Measurements from ENCODE around the gene CCDC88B. TPM values are rescaled to one million over a fixed set of nuclear protein-coding genes. Genes with fewer than 3 reads are reported as not detected.
A peak's percentile ranks its signal among the peaks of the same experiment; 100 is the strongest.

Gene CCDC88B
- total and polyA plus RNA-seq, 9 of the 15 experiments (the other 6 are each of a cell fraction or from before 2014, with no cell fraction given), result 0.13 to 18.1 (median 7.9) TPM

GRCh38 chr11:64305691-64306562 lies 34.1 kb upstream of the CCDC88B start (continued):
- TF ChIP-seq ZMIZ1 (IDR thresholded peaks at IDR 0.05; ENCODE audit: low read depth in 2 of 2, low read length in 2 of 2) (no peak), NELFE (IDR thresholded peaks at IDR 0.05; ENCODE audit: insufficient read depth, insufficient read length) (no peak), NCOA6 (IDR thresholded peaks at IDR 0.05) (no peak), CREM (IDR thresholded peaks at IDR 0.05; ENCODE audit: low read depth) (peak; percentile 34), IFI16 (CRISPR knock-in tag; IDR thresholded peaks at IDR 0.05) (no peak), MTA2 (IDR thresholded peaks at IDR 0.05; ENCODE audit: low read depth) (0 out of 2 replicates have a peak, but pooled peaks have one; percentile 17), ZNF586 (CRISPR knock-in tag; conservative IDR thresholded peaks at IDR 0.05) (no peak), TSC22D4 (tag; IDR thresholded peaks at IDR 0.05) (no peak), USF2 (CRISPR knock-in tag; IDR thresholded peaks at IDR 0.05) (peak; percentile 46; the same call in 1 of the 2 replicates), U2AF2 (optimal IDR thresholded peaks at IDR 0.05; ENCODE audit: low read depth, low read length) (no peak), NR2F6 (CRISPR knock-in tag; IDR thresholded peaks at IDR 0.05) (no peak), JUND (IDR thresholded peaks at IDR 0.05; ENCODE audit: borderline replicate concordance, low read depth, low read length) (peak; percentile 27), JUND (tag; IDR thresholded peaks at IDR 0.05; ENCODE audit: borderline replicate concordance, low read depth, low read length) (no peak), PTTG1 (tag; IDR thresholded peaks at IDR 0.05; ENCODE audit: low read depth) (no peak), RBM17 (IDR thresholded peaks at IDR 0.05; ENCODE audit: borderline replicate concordance, low read depth, low read length) (no peak), ZNF347 (CRISPR knock-in tag; IDR thresholded peaks at IDR 0.05; ENCODE audit: low read depth) (no peak), IRF9 (tag; IDR thresholded peaks at IDR 0.05) (no peak), RFX1 (IDR thresholded peaks at IDR 0.05) (no peak), ZNF121 (CRISPR knock-in tag; conservative IDR thresholded peaks at IDR 0.05) (peak; percentile 28; the same call in 1 of the 2 replicates), HMG20A (CRISPR knock-in tag; conservative IDR thresholded peaks at IDR 0.05) (no peak), LCOR (CRISPR knock-in tag; IDR thresholded peaks at IDR 0.05) (no peak; the same call in 1 of the 2 replicates), ZNF639 (CRISPR knock-in tag; conservative IDR thresholded peaks at IDR 0.05 in 1 of 2, IDR thresholded peaks at IDR 0.05 in 1 of 2) (peak in 1 of 2 experiments; percentile 80; a peak in 2 of 4 replicates)
